Psoas muscle (tissue), 8 donors: Measurements from ENCODE around the gene IL11RA. TPM values are rescaled to one million over a fixed set of nuclear protein-coding genes. Genes with fewer than 3 reads are reported as not detected.
A peak's percentile ranks its signal among the peaks of the same experiment; 100 is the strongest.

ENCODE experiments used
- ATAC-seq, 4 donors: fragments of 200-7000 bp; cut with Tn5 transposase; one replicate each; pipeline ENCODE4 v1.9.1; 2020; ENCODE audit warnings: moderate library complexity in 3 of 4, mild to moderate bottlenecking in 2 of 4
- DNase-seq, 2 donors: peaks; one replicate each; pipeline ENCODE4 v3.0.0-alpha.2; 2020
- H3K27ac ChIP-seq: fragments of 200-600 bp; one replicate; pipeline ENCODE4 v1.8.0; 2022
- H3K27me3 ChIP-seq, 3 donors: fragments of 200-600 bp in 1 of 3; one replicate each; pipeline versions ENCODE4 v1.6.1 to v1.8.0; 2013 to 2022; ENCODE audit warnings: low read length in 2 of 3, mild to moderate bottlenecking in 2 of 3, moderate library complexity in 1 of 3; ENCODE audit not compliant: insufficient read depth in 3 of 3
- H3K36me3 ChIP-seq, 2 donors: fragments of 200-600 bp in 1 of 2; one replicate each; pipeline versions ENCODE4 v1.6.1 to v1.8.0; 2013 to 2022; ENCODE audit warnings: low read depth in 1 of 2, mild to moderate bottlenecking in 1 of 2, moderate library complexity in 1 of 2; ENCODE audit not compliant: insufficient read depth in 1 of 2
- H3K4me1 ChIP-seq: fragments of 200-600 bp; one replicate; pipeline ENCODE4 v1.8.0; 2022
- H3K4me3 ChIP-seq: fragments of 200-600 bp; one replicate; pipeline ENCODE4 v1.8.0; 2022; ENCODE audit warnings: mild to moderate bottlenecking
- H3K9me3 ChIP-seq: fragments of 200-600 bp; one replicate; pipeline ENCODE4 v1.8.0; 2022
- WGBS, 3 donors: extraction: QIAGEN DNeasy Blood & Tissue Kit; methylation state at CpG; one replicate each; pipeline versions ENCODE4 v1.1.6 to v1.1.7; 2013; 5-methylcytosine and 5-hydroxymethylcytosine counted together
- intact Hi-C, 2 donors: fragments of 100-400 bp; cut with DNase I; formaldehyde crosslinking; loops; one replicate each; pipeline versions ENCODE4 v1.11.0 to v1.14.2; 2022
- polyA plus RNA-seq, 3 donors: library from polyadenylated mRNA; stranded (reverse); fragments of 200-250 nt; gene quantifications; one replicate each; pipeline ENCODE4 v1.2.3, GENCODE V29; 2013
- total RNA-seq, 4 donors: library from RNA; stranded (reverse); fragmentation: NEBNext Ultra II Directional in 2 of 4; extraction: Animal tissue kit (Norgen Biotek cat#: 25700) in 2 of 4; gene quantifications; one replicate each; pipeline versions ENCODE4 v1.2.1 to v1.2.4, GENCODE V29; 2021 to 2023
- TF ChIP-seq, protein P1 (sequence below): fragments of 200-600 bp; IDR thresholded peaks from one replicate; pipeline ENCODE4 v1.8.0; 2022; ENCODE audit warnings: antibody characterized with exemption
- donor health status: healthy with polysubstance abuse.
- donor health status: DM: no; HTN: no; CAD: no; lungs with moderate emphysema.
- donor health status: Bipolar disorder and iron deficiency.
- donor health status: healthy.
- donor health status: DM: yes; HTN: yes; CAD: no.
- donor health status: DM: no; HTN: no; CAD: no.
- donor health status: DM: no; HTN: no; CAD: no.
- donor health status: DM: yes; HTN: yes; CAD: no.

Gene IL11RA
- total and polyA plus RNA-seq, 7 donors = 7.7 to 20.1 (median 12.3) TPM

- Histone ChIP-seq H3K4me3 (peak overlapping the region; percentile 73), H3K27me3 (no peaks in the 10 kb centered on the region), H3K27ac (peak overlapping the region; percentile 84), H3K9me3 (no peaks in the 10 kb centered on the region), H3K4me1 (peaks cover 26% of the 10 kb centered on the region), H3K36me3 (peaks cover 3 to 48% of the 10 kb centered on the region in 2 donors)
- ATAC-seq = peak; percentile 62 to 82 (median 71)
- TF ChIP-seq, protein P1, sequence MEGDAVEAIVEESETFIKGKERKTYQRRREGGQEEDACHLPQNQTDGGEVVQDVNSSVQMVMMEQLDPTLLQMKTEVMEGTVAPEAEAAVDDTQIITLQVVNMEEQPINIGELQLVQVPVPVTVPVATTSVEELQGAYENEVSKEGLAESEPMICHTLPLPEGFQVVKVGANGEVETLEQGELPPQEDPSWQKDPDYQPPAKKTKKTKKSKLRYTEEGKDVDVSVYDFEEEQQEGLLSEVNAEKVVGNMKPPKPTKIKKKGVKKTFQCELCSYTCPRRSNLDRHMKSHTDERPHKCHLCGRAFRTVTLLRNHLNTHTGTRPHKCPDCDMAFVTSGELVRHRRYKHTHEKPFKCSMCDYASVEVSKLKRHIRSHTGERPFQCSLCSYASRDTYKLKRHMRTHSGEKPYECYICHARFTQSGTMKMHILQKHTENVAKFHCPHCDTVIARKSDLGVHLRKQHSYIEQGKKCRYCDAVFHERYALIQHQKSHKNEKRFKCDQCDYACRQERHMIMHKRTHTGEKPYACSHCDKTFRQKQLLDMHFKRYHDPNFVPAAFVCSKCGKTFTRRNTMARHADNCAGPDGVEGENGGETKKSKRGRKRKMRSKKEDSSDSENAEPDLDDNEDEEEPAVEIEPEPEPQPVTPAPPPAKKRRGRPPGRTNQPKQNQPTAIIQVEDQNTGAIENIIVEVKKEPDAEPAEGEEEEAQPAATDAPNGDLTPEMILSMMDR = peak; percentile 82
- WGBS, 3 donors = 1 to 2% (median 1%) methylated on average over 15 of the region's 15 CpGs
- peak; percentile 75 to 84 for DNase-seq
- intact Hi-C loops = loop anchor here in 1 of 2 donors (1.0 to 5.0 kb wide), 2 partner anchors 19 to 89 kb away; no protein-coding TSS in a partner anchor
Measured at GRCh38 chr9:34612788-34613390, 39.1 kb upstream of the IL11RA start.

GRCh38 chr9:34615132-34615531, 36.9 kb upstream of the IL11RA start:
- Histone ChIP-seq H3K27ac (no peak overlapping the region), H3K27me3 (no peaks in the 10 kb centered on the region), H3K4me3 (no peak overlapping the region), H3K36me3 (peaks cover 3 to 57% of the 10 kb centered on the region in 2 donors), H3K4me1 (peaks cover 30% of the 10 kb centered on the region), H3K9me3 (no peaks in the 10 kb centered on the region)
- ATAC-seq = no peak
- 71 to 93% (median 75%) methylated on average over 2 of the region's 2 CpGs for WGBS, 3 donors
- no peak for DNase-seq
- intact Hi-C loops = no loop called here
- TF ChIP-seq, protein P1 = no peak

GRCh38 chr9:34620061-34620994, 31.7 kb upstream of the IL11RA start, which contains the start of gene DCTN3:
TSS of gene DCTN3 (minus strand) at chr9:34620495. CDS start at chr9:34620464, 31 bp downstream.
- ATAC-seq (peak; percentile 97 to 100 (median 100)), DNase-seq (peak; percentile 91 to 95)
- H3K27ac ChIP-seq = peak within 1 kb of the TSS; percentile 56
- TF ChIP-seq, protein P1 = no peak
- no peaks in the 10 kb centered on the region for H3K9me3 ChIP-seq
- WGBS, 3 donors = 5 to 6% (median 5%) methylated on average over 43 of the region's 43 CpGs
- intact Hi-C loops = no loop called here
- peaks cover 0 to 36% (median 16%) of the 10 kb centered on the region in 3 donors for H3K27me3 ChIP-seq
- H3K36me3 ChIP-seq = peaks cover 3 to 37% of the 10 kb centered on the region in 2 donors
- H3K4me1 ChIP-seq = peaks cover 18% of the 10 kb centered on the region
- H3K4me3 ChIP-seq = peak within 1 kb of the TSS; percentile 89

GRCh38 chr9:34623374-34624235, 28.4 kb upstream of the IL11RA start:
- peak overlapping the region; percentile 32 for H3K4me3 ChIP-seq
- no peaks in the 10 kb centered on the region for H3K9me3 ChIP-seq
- DNase-seq (no peak), ATAC-seq (no peak)
- no peak overlapping the region for H3K27ac ChIP-seq
- TF ChIP-seq, protein P1 = no peak
- WGBS, 3 donors = 6 to 11% (median 9%) methylated on average over 56 to 63 of the region's 63 CpGs
- H3K4me1 ChIP-seq = peaks cover 22% of the 10 kb centered on the region
- H3K36me3 ChIP-seq = peaks cover 0 to 4% of the 10 kb centered on the region in 2 donors
- intact Hi-C loops = no loop called here
- peaks cover 0 to 69% (median 37%) of the 10 kb centered on the region in 3 donors for H3K27me3 ChIP-seq
